ENCODE measurements around the gene TMEM190.

Gene TMEM190

GRCh38 chr19:55360902-55361301 is 15.7 kb upstream of the TMEM190 start:
- H3K27ac ChIP-seq = no peak overlapping the region
- TF ChIP-seq CTCF (conservative IDR thresholded peaks at IDR 0.05) = no peak
- no peak for TF ChIP-seq ZFX (IDR thresholded peaks at IDR 0.05)

GRCh38 chr19:55362174-55362989 is 14.2 kb upstream of the TMEM190 start:
- H3K27ac ChIP-seq = no peak overlapping the region
- TF ChIP-seq ZFX (IDR thresholded peaks at IDR 0.05) = no peak
- no peak for TF ChIP-seq CTCF (conservative IDR thresholded peaks at IDR 0.05)

GRCh38 chr19:55362990-55363716 is 13.5 kb upstream of the TMEM190 start, which contains the start of gene GARIN5B:
Gene GARIN5B (minus strand): TSS chr19:55363260. CDS start chr19:55363066, 194 bp downstream.
- no peak for TF ChIP-seq ZFX (IDR thresholded peaks at IDR 0.05)
- no peak for TF ChIP-seq CTCF (conservative IDR thresholded peaks at IDR 0.05)
- H3K27ac ChIP-seq = no peak within 1 kb of the TSS

GRCh38 chr19:55365245-55365644 is 11.4 kb upstream of the TMEM190 start:
- TF ChIP-seq CTCF (conservative IDR thresholded peaks at IDR 0.05) = no peak
- TF ChIP-seq ZFX (IDR thresholded peaks at IDR 0.05) = no peak

GRCh38 chr19:55365964-55366363 is 10.7 kb upstream of the TMEM190 start:
- TF ChIP-seq ZFX (IDR thresholded peaks at IDR 0.05) = no peak
- TF ChIP-seq CTCF (conservative IDR thresholded peaks at IDR 0.05) = no peak
- no peak overlapping the region for H3K27ac ChIP-seq

More at GRCh38 chr19:55365245-55365644, 11.4 kb upstream of the TMEM190 start:
- H3K27ac ChIP-seq = no peak overlapping the region

- no peak overlapping the region for H3K27ac ChIP-seq
- no peak for TF ChIP-seq ZFX (IDR thresholded peaks at IDR 0.05)
- TF ChIP-seq CTCF (conservative IDR thresholded peaks at IDR 0.05) = no peak
Measured at GRCh38 chr19:55366790-55367189, 9.8 kb upstream of the TMEM190 start.

- H3K27ac ChIP-seq = no peak overlapping the region
- TF ChIP-seq CTCF (conservative IDR thresholded peaks at IDR 0.05) (no peak), ZFX (IDR thresholded peaks at IDR 0.05) (no peak)
Measured at GRCh38 chr19:55368106-55368505, 8.5 kb upstream of the TMEM190 start.

All from C4-2B (cell line).